ENCODE results near the gene ADCYAP1R1.

Gene ADCYAP1R1

GRCh38 chr7:31058688-31059087 lies 6.6 kb downstream of the ADCYAP1R1 start:
- FAIRE-seq (no peak), DNase-seq (ENCODE audit: insufficient read length) (no peak)
- TF ChIP-seq POLR2AphosphoS5 (IDR thresholded peaks at IDR 0.05; ENCODE audit: low read depth, low read length) (no peak), TAF1 (IDR thresholded peaks at IDR 0.05; ENCODE audit: borderline replicate concordance, low read depth, low read length) (no peak), POLR2A (IDR thresholded peaks at IDR 0.05; ENCODE audit: low read depth, low read length) (no peak)

GRCh38 chr7:31059551-31059950 lies 7.4 kb downstream of the ADCYAP1R1 start:
- DNase-seq (ENCODE audit: insufficient read length) (no peak), FAIRE-seq (no peak)
- TF ChIP-seq POLR2AphosphoS5 (IDR thresholded peaks at IDR 0.05; ENCODE audit: low read depth, low read length) (no peak), TAF1 (IDR thresholded peaks at IDR 0.05; ENCODE audit: borderline replicate concordance, low read depth, low read length) (no peak), POLR2A (IDR thresholded peaks at IDR 0.05; ENCODE audit: low read depth, low read length) (no peak)

GRCh38 chr7:31061185-31061584 lies 9.1 kb downstream of the ADCYAP1R1 start:
- FAIRE-seq (no peak), DNase-seq (ENCODE audit: insufficient read length) (no peak)
- TF ChIP-seq POLR2AphosphoS5 (IDR thresholded peaks at IDR 0.05; ENCODE audit: low read depth, low read length) (no peak), POLR2A (IDR thresholded peaks at IDR 0.05; ENCODE audit: low read depth, low read length) (no peak), TAF1 (IDR thresholded peaks at IDR 0.05; ENCODE audit: borderline replicate concordance, low read depth, low read length) (no peak)

GRCh38 chr7:31062746-31063435 lies 10.8 kb downstream of the ADCYAP1R1 start:
- TF ChIP-seq TAF1 (IDR thresholded peaks at IDR 0.05; ENCODE audit: borderline replicate concordance, low read depth, low read length) (no peak), POLR2A (IDR thresholded peaks at IDR 0.05; ENCODE audit: low read depth, low read length) (no peak), POLR2AphosphoS5 (IDR thresholded peaks at IDR 0.05; ENCODE audit: low read depth, low read length) (no peak)
- DNase-seq (ENCODE audit: insufficient read length) = no peak
- FAIRE-seq = no peak

GRCh38 chr7:31065021-31065593 lies 13.0 kb downstream of the ADCYAP1R1 start:
- DNase-seq (ENCODE audit: insufficient read length) (no peak), FAIRE-seq (no peak)
- TF ChIP-seq POLR2A (IDR thresholded peaks at IDR 0.05; ENCODE audit: low read depth, low read length) = no peak
- TF ChIP-seq POLR2AphosphoS5 (IDR thresholded peaks at IDR 0.05; ENCODE audit: low read depth, low read length) = no peak
- TF ChIP-seq TAF1 (IDR thresholded peaks at IDR 0.05; ENCODE audit: borderline replicate concordance, low read depth, low read length) = no peak

GRCh38 chr7:31065840-31066239 lies 13.7 kb downstream of the ADCYAP1R1 start:
- no peak for DNase-seq (ENCODE audit: insufficient read length)
- no peak for FAIRE-seq
- TF ChIP-seq POLR2A (IDR thresholded peaks at IDR 0.05; ENCODE audit: low read depth, low read length) = no peak
- no peak for TF ChIP-seq POLR2AphosphoS5 (IDR thresholded peaks at IDR 0.05; ENCODE audit: low read depth, low read length)
- no peak for TF ChIP-seq TAF1 (IDR thresholded peaks at IDR 0.05; ENCODE audit: borderline replicate concordance, low read depth, low read length)

- DNase-seq (ENCODE audit: insufficient read length) (no peak), FAIRE-seq (no peak)
- TF ChIP-seq POLR2A (IDR thresholded peaks at IDR 0.05; ENCODE audit: low read depth, low read length) (no peak), TAF1 (IDR thresholded peaks at IDR 0.05; ENCODE audit: borderline replicate concordance, low read depth, low read length) (no peak), POLR2AphosphoS5 (IDR thresholded peaks at IDR 0.05; ENCODE audit: low read depth, low read length) (no peak)
Measured at GRCh38 chr7:31066516-31067130, 14.5 kb downstream of the ADCYAP1R1 start.

- FAIRE-seq = no peak
Measured at GRCh38 chr7:31067491-31067890, 15.4 kb downstream of the ADCYAP1R1 start.

GRCh38 chr7:31068006-31068675 lies 16.0 kb downstream of the ADCYAP1R1 start:
- no peak for TF ChIP-seq POLR2A (IDR thresholded peaks at IDR 0.05; ENCODE audit: low read depth, low read length)
- TF ChIP-seq TAF1 (IDR thresholded peaks at IDR 0.05; ENCODE audit: borderline replicate concordance, low read depth, low read length) = no peak
- no peak for TF ChIP-seq POLR2AphosphoS5 (IDR thresholded peaks at IDR 0.05; ENCODE audit: low read depth, low read length)
- no peak for FAIRE-seq
- DNase-seq (ENCODE audit: insufficient read length) = no peak

More at GRCh38 chr7:31067491-31067890, 15.4 kb downstream of the ADCYAP1R1 start:
- TF ChIP-seq POLR2A (IDR thresholded peaks at IDR 0.05; ENCODE audit: low read depth, low read length) = no peak
- TF ChIP-seq TAF1 (IDR thresholded peaks at IDR 0.05; ENCODE audit: borderline replicate concordance, low read depth, low read length) = no peak
- no peak for TF ChIP-seq POLR2AphosphoS5 (IDR thresholded peaks at IDR 0.05; ENCODE audit: low read depth, low read length)
- no peak for DNase-seq (ENCODE audit: insufficient read length)

GRCh38 chr7:31069860-31070555 lies 17.9 kb downstream of the ADCYAP1R1 start:
- DNase-seq (ENCODE audit: insufficient read length) (no peak), FAIRE-seq (no peak)
- no peak for TF ChIP-seq TAF1 (IDR thresholded peaks at IDR 0.05; ENCODE audit: borderline replicate concordance, low read depth, low read length)
- no peak for TF ChIP-seq POLR2A (IDR thresholded peaks at IDR 0.05; ENCODE audit: low read depth, low read length)
- TF ChIP-seq POLR2AphosphoS5 (IDR thresholded peaks at IDR 0.05; ENCODE audit: low read depth, low read length) = no peak
